Suprapubic skin (tissue), 4 donors: ENCODE results near the gene IFT27. TPM values are rescaled to one million over a fixed set of nuclear protein-coding genes. Genes with fewer than 3 reads are reported as not detected.

Source experiments
- DNase-seq, 2 donors: peaks; one replicate each; pipeline ENCODE4 v3.0.0-alpha.2; 2019; ENCODE audit warnings: low spot score in 2 of 2
- H3K27ac ChIP-seq: fragments of 200-600 bp; sonication (generic); one replicate; pipeline ENCODE4 v1.5.1; 2019
- H3K27me3 ChIP-seq: fragments of 200-600 bp; sonication (generic); one replicate; pipeline ENCODE4 v1.5.1; 2019
- H3K36me3 ChIP-seq: fragments of 200-600 bp; sonication (generic); one replicate; pipeline ENCODE4 v1.5.1; 2019
- H3K4me1 ChIP-seq: fragments of 200-600 bp; sonication (generic); one replicate; pipeline ENCODE4 v1.5.1; 2019
- H3K4me3 ChIP-seq: fragments of 200-600 bp; sonication (generic); one replicate; pipeline ENCODE4 v1.5.1; 2019; ENCODE audit warnings: mild to moderate bottlenecking
- H3K9me3 ChIP-seq: fragments of 200-600 bp; sonication (generic); one replicate; pipeline ENCODE4 v1.5.1; 2019
- EP300 ChIP-seq: sonication (generic); formaldehyde crosslinking; IDR thresholded peaks from one replicate; pipeline ENCODE4 v1.6.1; 2017; ENCODE audit warnings: antibody characterized with exemption
- POLR2A ChIP-seq, 2 donors: fragments of 450-650 bp; IDR thresholded peaks; one replicate each; pipeline ENCODE4 v1.6.1; 2017; ENCODE audit warnings: antibody characterized with exemption in 2 of 2, mild to moderate bottlenecking in 2 of 2, moderate library complexity in 2 of 2
- POLR2AphosphoS5 ChIP-seq, 3 donors: sonication (generic); formaldehyde crosslinking; IDR thresholded peaks; one replicate each; pipeline ENCODE4 v1.6.1; 2017; ENCODE audit warnings: antibody characterized with exemption in 3 of 3
- WGBS: methylation state at CpG from one replicate; pipeline ENCODE4 v1.1.5; 2018; 5-methylcytosine and 5-hydroxymethylcytosine counted together
- total RNA-seq, 4 donors: library from RNA; depleted of rRNA; stranded (reverse); fragments of >200 nt; gene quantifications; one replicate each; pipeline ENCODE4 v1.1.0, GENCODE V29; 2016
- TF ChIP-seq, protein P1 (sequence below), 2 donors: fragments of 200-600 bp in 1 of 2; fragments of 450-650 bp in 1 of 2; sonication (generic) in 1 of 2; IDR thresholded peaks; one replicate each; pipeline ENCODE4 v1.5.1; 2016 to 2019; ENCODE audit warnings: antibody characterized with exemption in 2 of 2, mild to moderate bottlenecking in 1 of 2, moderate library complexity in 1 of 2

Gene IFT27
- total RNA-seq, 4 donors from 2014 or later, result 8.2 to 29.0 (median 17.7) TPM

DNA sequence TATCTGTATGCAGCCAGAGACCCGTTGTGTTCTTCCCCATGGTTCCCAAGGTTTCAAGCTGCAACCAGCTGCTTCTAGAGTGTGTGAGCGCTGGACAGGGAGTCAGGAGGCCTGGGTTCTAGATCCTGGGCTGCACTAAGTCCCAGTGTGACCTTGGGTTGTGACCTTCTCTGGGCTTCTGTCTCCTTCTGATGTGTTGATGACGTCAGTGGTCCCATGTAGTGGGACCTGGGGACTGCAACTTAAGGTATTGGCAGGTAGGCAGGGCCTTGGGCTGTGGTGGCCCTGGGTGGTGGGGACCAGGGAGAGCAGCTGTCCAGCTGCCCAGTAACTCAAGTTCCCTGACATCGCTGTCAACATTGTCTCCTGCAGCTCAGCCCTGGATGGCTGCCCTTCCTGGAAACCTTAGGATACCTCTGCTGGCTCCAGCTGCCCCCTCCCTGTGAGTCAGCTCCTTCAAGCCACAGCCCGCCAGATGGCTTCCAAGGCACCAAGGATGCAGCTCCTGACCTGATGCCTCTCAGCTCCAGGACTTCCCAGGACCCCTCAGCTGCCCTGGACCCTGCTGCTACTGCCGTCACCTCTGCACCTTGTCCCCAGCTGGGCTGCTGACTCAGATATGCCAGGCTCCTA lies 42.2 kb upstream of the IFT27 start:
- Histone ChIP-seq H3K9me3 (no peaks in the 10 kb centered on the region), H3K4me3 (no peak overlapping the region), H3K4me1 (peaks cover 15% of the 10 kb centered on the region), H3K36me3 (no peaks in the 10 kb centered on the region), H3K27ac (no peak overlapping the region), H3K27me3 (peaks cover 85% of the 10 kb centered on the region)
- no peak for DNase-seq
- WGBS, result 73% methylated on average over 3 of the region's 6 CpGs
- TF ChIP-seq EP300 (no peak), POLR2A (IDR thresholded peaks at IDR 0.05) (no peak), POLR2AphosphoS5 (IDR thresholded peaks at IDR 0.05) (no peak)
- TF ChIP-seq, protein P1, sequence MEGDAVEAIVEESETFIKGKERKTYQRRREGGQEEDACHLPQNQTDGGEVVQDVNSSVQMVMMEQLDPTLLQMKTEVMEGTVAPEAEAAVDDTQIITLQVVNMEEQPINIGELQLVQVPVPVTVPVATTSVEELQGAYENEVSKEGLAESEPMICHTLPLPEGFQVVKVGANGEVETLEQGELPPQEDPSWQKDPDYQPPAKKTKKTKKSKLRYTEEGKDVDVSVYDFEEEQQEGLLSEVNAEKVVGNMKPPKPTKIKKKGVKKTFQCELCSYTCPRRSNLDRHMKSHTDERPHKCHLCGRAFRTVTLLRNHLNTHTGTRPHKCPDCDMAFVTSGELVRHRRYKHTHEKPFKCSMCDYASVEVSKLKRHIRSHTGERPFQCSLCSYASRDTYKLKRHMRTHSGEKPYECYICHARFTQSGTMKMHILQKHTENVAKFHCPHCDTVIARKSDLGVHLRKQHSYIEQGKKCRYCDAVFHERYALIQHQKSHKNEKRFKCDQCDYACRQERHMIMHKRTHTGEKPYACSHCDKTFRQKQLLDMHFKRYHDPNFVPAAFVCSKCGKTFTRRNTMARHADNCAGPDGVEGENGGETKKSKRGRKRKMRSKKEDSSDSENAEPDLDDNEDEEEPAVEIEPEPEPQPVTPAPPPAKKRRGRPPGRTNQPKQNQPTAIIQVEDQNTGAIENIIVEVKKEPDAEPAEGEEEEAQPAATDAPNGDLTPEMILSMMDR (IDR thresholded peaks at IDR 0.05), result no peak

DNA sequence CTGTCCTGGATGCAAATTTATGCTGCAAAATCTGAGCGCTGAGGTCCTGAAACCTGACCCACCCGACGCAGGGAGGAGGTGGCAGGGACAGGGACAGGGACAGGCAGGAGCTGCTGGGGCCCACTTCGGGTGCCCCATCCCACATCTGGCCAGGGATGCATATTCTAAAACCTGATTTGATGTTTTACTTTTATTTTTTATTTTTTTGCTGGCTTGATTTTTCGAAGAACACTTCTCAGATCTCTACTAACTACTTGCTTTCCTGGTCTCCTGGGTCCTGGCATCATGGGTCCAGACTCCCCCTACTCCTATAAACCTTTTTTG lies 41.6 kb upstream of the IFT27 start:
- no peaks in the 10 kb centered on the region for H3K36me3 ChIP-seq
- no peak for DNase-seq
- WGBS, result 46% methylated on average over 5 of the region's 5 CpGs
- peak overlapping the region; percentile 40 for H3K4me3 ChIP-seq
- TF ChIP-seq POLR2AphosphoS5 (IDR thresholded peaks at IDR 0.05), result no peak
- no peak for TF ChIP-seq EP300
- TF ChIP-seq, protein P1 (IDR thresholded peaks at IDR 0.05), result no peak
- TF ChIP-seq POLR2A (IDR thresholded peaks at IDR 0.05), result no peak
- no peak overlapping the region for H3K27ac ChIP-seq
- H3K9me3 ChIP-seq, result no peaks in the 10 kb centered on the region
- H3K27me3 ChIP-seq, result peaks cover 79% of the 10 kb centered on the region
- peaks cover 15% of the 10 kb centered on the region for H3K4me1 ChIP-seq

DNA sequence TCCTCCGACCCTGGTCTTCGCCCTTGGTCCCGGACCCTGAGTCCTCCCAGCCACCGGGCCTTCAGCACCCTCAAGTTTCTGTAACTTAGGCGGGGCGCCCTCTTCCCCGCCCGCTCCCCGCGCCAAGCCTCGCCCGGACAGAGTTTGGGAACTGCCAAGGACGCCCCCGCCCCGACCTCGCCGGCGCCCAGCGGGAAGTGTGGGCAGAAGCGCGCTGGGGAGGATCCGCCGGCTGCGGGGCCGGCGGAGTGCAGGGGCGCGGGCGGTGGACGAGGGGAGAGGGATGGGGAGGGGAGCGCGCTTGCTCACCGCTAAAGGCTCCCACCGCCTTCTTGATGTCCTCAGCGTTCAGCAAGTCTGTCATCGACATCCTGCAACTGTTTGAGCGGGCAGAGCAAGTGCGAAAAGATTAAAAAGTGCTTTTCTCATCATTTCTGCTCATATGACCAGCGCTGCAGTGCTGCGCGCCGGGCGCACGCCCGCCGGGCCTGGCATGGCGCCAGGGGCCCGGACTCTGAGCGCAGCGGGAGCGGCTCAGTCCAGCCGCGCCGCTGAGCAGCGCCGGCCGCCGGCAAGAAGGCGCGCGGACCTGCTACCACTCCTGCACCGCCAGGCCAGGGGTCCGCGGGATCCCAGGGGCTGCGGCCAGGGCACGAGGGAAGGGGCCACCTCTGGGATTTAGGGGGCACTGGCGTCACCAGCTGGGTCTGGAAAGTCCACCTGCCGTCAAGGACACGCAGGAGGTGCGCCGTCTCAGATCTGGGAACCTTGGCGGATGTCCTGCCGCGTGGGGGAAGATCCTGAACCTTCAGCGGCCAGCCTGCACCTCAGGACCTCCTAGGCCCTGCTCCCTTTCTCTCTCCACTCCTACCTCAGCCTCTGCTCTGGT lies 41.0 kb upstream of the IFT27 start, which contains the start of gene PVALB:
TSS of gene PVALB (minus strand) at position 400 of the 889 bp plus-strand sequence. CDS start at position 370, 30 bp downstream.
- peaks cover 79% of the 10 kb centered on the region for H3K27me3 ChIP-seq
- WGBS, result 5% methylated on average over 24 of the region's 75 CpGs
- H3K4me1 ChIP-seq, result peaks cover 15% of the 10 kb centered on the region
- no peak within 1 kb of the TSS for H3K27ac ChIP-seq
- H3K9me3 ChIP-seq, result no peaks in the 10 kb centered on the region
- TF ChIP-seq EP300, result no peak
- TF ChIP-seq, protein P1 (IDR thresholded peaks at IDR 0.05), result no peak
- TF ChIP-seq POLR2AphosphoS5 (IDR thresholded peaks at IDR 0.05), result no peak
- TF ChIP-seq POLR2A (IDR thresholded peaks at IDR 0.05), result no peak
- no peak for DNase-seq
- H3K36me3 ChIP-seq, result no peaks in the 10 kb centered on the region
- H3K4me3 ChIP-seq, result peak within 1 kb of the TSS; percentile 40

DNA sequence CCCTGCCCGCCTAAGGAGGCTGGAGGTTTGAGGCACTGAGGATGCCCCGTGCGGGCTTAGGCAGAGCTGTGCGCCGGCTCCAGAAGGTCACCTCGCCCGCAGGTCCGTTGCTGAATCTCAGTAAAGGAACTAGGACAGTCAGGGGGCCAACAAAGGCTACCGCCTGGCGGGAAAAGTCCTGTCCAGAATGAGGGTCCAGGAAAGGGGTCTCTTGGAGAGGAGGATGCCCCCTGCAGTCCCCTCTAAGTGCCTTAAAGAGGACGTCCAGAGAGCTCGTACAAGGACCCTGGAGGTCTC lies 40.4 kb upstream of the IFT27 start:
- H3K27ac ChIP-seq, result no peak overlapping the region
- TF ChIP-seq EP300 (no peak), POLR2AphosphoS5 (IDR thresholded peaks at IDR 0.05) (no peak), POLR2A (IDR thresholded peaks at IDR 0.05) (no peak)
- TF ChIP-seq, protein P1 (IDR thresholded peaks at IDR 0.05), result no peak
- H3K4me3 ChIP-seq, result peak overlapping the region; percentile 40
- peaks cover 79% of the 10 kb centered on the region for H3K27me3 ChIP-seq
- peaks cover 15% of the 10 kb centered on the region for H3K4me1 ChIP-seq
- H3K9me3 ChIP-seq, result no peaks in the 10 kb centered on the region
- no peaks in the 10 kb centered on the region for H3K36me3 ChIP-seq
- 3% methylated on average over 8 of the region's 12 CpGs for WGBS
- DNase-seq, result no peak

DNA sequence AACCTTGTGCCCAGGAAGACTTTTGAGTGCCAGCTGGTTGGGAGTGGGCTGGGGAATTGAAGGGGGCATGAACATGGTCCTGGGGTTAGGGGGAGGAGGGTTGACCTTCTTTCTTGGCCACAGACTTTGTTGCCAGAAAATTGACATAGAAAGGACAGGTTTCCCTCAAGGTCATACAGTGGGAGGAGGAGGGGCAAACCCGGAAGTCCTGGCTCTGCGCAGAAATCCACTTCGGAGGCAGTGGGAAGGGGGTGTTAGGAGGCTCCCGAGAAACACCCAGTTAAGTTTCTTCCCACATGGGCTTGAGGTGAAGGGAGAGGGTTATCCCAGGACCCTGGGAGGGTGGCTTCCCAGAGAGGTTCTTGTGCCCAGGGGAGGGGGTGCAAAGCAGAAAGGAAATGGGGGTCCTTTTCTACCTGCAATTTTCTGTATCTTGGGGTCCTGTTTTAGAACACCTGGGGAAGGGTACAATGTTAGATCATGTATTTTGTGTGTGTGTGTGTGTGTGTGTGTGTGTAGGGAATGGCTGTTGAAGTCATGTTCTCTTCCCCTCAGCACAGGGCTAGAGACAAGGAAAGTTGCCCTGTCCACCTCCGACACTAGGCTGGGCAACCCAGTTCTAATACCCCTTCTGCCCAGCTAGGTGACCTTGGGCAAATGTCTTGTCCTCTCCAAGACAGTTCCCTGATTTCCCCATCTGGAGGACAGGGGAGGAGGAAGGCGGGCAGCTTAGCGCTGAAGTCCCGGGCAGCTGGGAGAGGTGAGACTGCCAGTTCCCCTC lies 39.8 kb upstream of the IFT27 start:
- H3K27me3 ChIP-seq, result peaks cover 73% of the 10 kb centered on the region
- TF ChIP-seq EP300 (no peak), POLR2AphosphoS5 (IDR thresholded peaks at IDR 0.05) (no peak), POLR2A (IDR thresholded peaks at IDR 0.05) (no peak)
- TF ChIP-seq, protein P1 (IDR thresholded peaks at IDR 0.05), result no peak

More for the DNA sequence above, 39.8 kb upstream of the IFT27 start:
- DNase-seq, result no peak
- Histone ChIP-seq H3K4me1 (peaks cover 15% of the 10 kb centered on the region), H3K27ac (no peak overlapping the region), H3K9me3 (no peaks in the 10 kb centered on the region), H3K4me3 (no peak overlapping the region), H3K36me3 (no peaks in the 10 kb centered on the region)
- WGBS, result 58% methylated on average over 5 of the region's 8 CpGs
